GM19468 (cell line): ENCODE measurements around the gene ARHGAP1.

Experiments used
- ATAC-seq: cut with Tn5 transposase; IDR thresholded peaks from one replicate; pipeline ENCODE4 v1.9.1; 2021; ENCODE audit warnings: mild to moderate bottlenecking, moderate library complexity, moderate number of reproducible peaks; ENCODE audit not compliant: unreplicated experiment; ENCODE audit errors: extremely low read depth

The ARHGAP1 gene

GRCh38 chr11:46696212-46696558 lies 4.2 kb downstream of the ARHGAP1 start:
- no peak for ATAC-seq

- no peak for ATAC-seq
Measured at GRCh38 chr11:46695345-46696211, 4.8 kb downstream of the ARHGAP1 start.

- no peak for ATAC-seq
Measured at GRCh38 chr11:46694607-46695006, 5.8 kb downstream of the ARHGAP1 start.

- ATAC-seq, result no peak
Measured at GRCh38 chr11:46694072-46694471, 6.3 kb downstream of the ARHGAP1 start.

- no peak for ATAC-seq
Measured at GRCh38 chr11:46693597-46694012, 6.8 kb downstream of the ARHGAP1 start.

GRCh38 chr11:46692450-46692849 lies 8.0 kb downstream of the ARHGAP1 start:
- no peak for ATAC-seq

- ATAC-seq, result no peak
Measured at GRCh38 chr11:46690702-46691101, 9.7 kb downstream of the ARHGAP1 start.

GRCh38 chr11:46686886-46687795 lies 13.3 kb downstream of the ARHGAP1 start:
- no peak for ATAC-seq

GRCh38 chr11:46684367-46684766 lies 16.1 kb downstream of the ARHGAP1 start:
- no peak for ATAC-seq

GRCh38 chr11:46682773-46683752 lies 17.4 kb downstream of the ARHGAP1 start:
- ATAC-seq, result no peak

- ATAC-seq, result no peak
Measured at GRCh38 chr11:46681814-46682213, 18.6 kb downstream of the ARHGAP1 start.

GRCh38 chr11:46680815-46681214 lies 19.6 kb downstream of the ARHGAP1 start:
- ATAC-seq, result no peak

- ATAC-seq, result no peak
Measured at GRCh38 chr11:46680164-46680760, 20.2 kb downstream of the ARHGAP1 start.

- no peak for ATAC-seq
Measured at GRCh38 chr11:46679241-46680163, 20.9 kb downstream of the ARHGAP1 start.

GRCh38 chr11:46678741-46679130 lies 21.7 kb downstream of the ARHGAP1 start:
- ATAC-seq, result no peak

GRCh38 chr11:46677991-46678740 lies 22.3 kb downstream of the ARHGAP1 start:
- ATAC-seq, result no peak

GRCh38 chr11:46677169-46677568 lies 23.2 kb downstream of the ARHGAP1 start:
- no peak for ATAC-seq
